ENCODE results near the gene DGKI.

DNA sequence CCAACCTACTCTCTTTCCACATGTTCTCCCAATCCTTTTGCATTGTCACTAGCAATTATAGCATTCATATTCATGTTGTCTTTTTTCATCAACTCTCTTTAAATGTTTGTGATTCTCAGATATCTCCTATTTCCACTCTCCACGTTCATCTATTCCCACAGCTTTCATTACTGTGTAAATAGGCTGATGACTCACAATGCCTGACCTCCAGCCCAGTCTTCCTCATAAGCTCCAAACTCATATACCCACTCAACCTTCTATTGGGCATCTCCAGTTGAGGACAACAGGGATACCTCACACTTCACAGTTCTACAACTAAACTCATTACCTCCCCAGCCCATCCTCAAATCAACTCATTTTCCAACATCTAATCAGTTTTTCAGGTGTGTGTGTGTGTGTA is 194.1 kb downstream of the DGKI start:
- TF ChIP-seq, protein P1, sequence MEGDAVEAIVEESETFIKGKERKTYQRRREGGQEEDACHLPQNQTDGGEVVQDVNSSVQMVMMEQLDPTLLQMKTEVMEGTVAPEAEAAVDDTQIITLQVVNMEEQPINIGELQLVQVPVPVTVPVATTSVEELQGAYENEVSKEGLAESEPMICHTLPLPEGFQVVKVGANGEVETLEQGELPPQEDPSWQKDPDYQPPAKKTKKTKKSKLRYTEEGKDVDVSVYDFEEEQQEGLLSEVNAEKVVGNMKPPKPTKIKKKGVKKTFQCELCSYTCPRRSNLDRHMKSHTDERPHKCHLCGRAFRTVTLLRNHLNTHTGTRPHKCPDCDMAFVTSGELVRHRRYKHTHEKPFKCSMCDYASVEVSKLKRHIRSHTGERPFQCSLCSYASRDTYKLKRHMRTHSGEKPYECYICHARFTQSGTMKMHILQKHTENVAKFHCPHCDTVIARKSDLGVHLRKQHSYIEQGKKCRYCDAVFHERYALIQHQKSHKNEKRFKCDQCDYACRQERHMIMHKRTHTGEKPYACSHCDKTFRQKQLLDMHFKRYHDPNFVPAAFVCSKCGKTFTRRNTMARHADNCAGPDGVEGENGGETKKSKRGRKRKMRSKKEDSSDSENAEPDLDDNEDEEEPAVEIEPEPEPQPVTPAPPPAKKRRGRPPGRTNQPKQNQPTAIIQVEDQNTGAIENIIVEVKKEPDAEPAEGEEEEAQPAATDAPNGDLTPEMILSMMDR (IDR thresholded peaks at IDR 0.05): no peak
- TF ChIP-seq POLR2A (IDR thresholded peaks at IDR 0.05; ENCODE audit: low read depth): no peak
- no peak for TF ChIP-seq EP300 (IDR thresholded peaks at IDR 0.05)
- TF ChIP-seq POLR2AphosphoS5 (IDR thresholded peaks at IDR 0.05): no peak
